Kidney (tissue), 14 donors: Measurements from ENCODE around the gene AS3MT. TPM values are rescaled to one million over a fixed set of nuclear protein-coding genes. Genes with fewer than 3 reads are reported as not detected.
"Not testable (repeated sequence)": the region's sequence is repeated elsewhere in the genome, so short reads cannot be mapped to it uniquely, and the experiment has no call there.

ENCODE experiments used
- DNase-seq, 5 donors: peaks; one replicate each; pipeline ENCODE4 v3.0.0-alpha.2; 2013 to 2020
- FAIRE-seq: peaks from 2 replicates; lab custom pipeline; 2012; peaks lifted over from hg19 to GRCh38; lab: Jason Lieb, UNC
- H3K27ac ChIP-seq, 2 donors: one replicate each; pipeline ENCODE4 v1.7.0; 2013; ENCODE audit warnings: low read depth in 2 of 2, low read length in 2 of 2, inconsistent platforms in 1 of 2
- H3K27me3 ChIP-seq: one replicate; pipeline ENCODE4 v1.7.1; 2013; ENCODE audit warnings: low read length, inconsistent platforms; ENCODE audit not compliant: control insufficient read depth, insufficient read depth
- H3K36me3 ChIP-seq, 3 donors: one replicate each; pipeline versions ENCODE4 v1.7.0 to v1.7.1; 2013; ENCODE audit warnings: low read length in 3 of 3, control low read depth in 1 of 3, inconsistent platforms in 1 of 3; ENCODE audit not compliant: insufficient read depth in 3 of 3, control insufficient read depth in 2 of 3
- H3K4me1 ChIP-seq, 3 donors: one replicate each; pipeline versions ENCODE4 v1.7.0 to v1.7.1; 2013; ENCODE audit warnings: low read length in 3 of 3, inconsistent platforms in 1 of 3, low read depth in 1 of 3; ENCODE audit not compliant: control insufficient read depth in 2 of 3, insufficient read depth in 2 of 3
- H3K4me3 ChIP-seq, 3 donors: one replicate each; pipeline versions ENCODE4 v1.7.0 to v1.8.1; 2013; ENCODE audit warnings: low read length in 3 of 3, control low read depth in 1 of 3, inconsistent platforms in 1 of 3
- H3K9ac ChIP-seq, 3 donors: one replicate each; pipeline versions ENCODE4 v1.7.0 to v1.7.1; 2013; ENCODE audit warnings: low read length in 3 of 3, control low read depth in 1 of 3, inconsistent platforms in 1 of 3
- H3K9me3 ChIP-seq, 3 donors: one replicate each; pipeline versions ENCODE4 v1.7.0 to v1.7.1; 2013; ENCODE audit warnings: low read length in 3 of 3, control low read depth in 1 of 3, inconsistent platforms in 1 of 3; ENCODE audit not compliant: control insufficient read depth in 2 of 3, insufficient read depth in 1 of 3
- CTCF ChIP-seq: IDR thresholded peaks from 3 replicates; pipeline ENCODE4 v1.5.1; 2012; ENCODE audit warnings: mild to moderate bottlenecking, moderate library complexity, borderline replicate concordance; ENCODE audit not compliant: insufficient read depth; ENCODE audit errors: extremely low read depth
- intact Hi-C: fragments of 100-400 bp; cut with DNase I; formaldehyde crosslinking; loops from one replicate; pipeline ENCODE4 v1.11.1; 2022
- polyA plus RNA-seq: library from polyadenylated mRNA; stranded (reverse); fragments of 350-450 nt; fragmentation: Illumina TruSeq; extraction: RNeasy Lipid Tissue Mini Kit (QIAGEN cat#74804); gene quantifications from one replicate; pipeline ENCODE4 v1.2.3, GENCODE V29; 2014; ENCODE audit warnings: low read depth, low replicate concordance; ENCODE audit not compliant: insufficient read depth
- total RNA-seq: library from RNA; stranded (reverse); fragmentation: NEBNext Ultra II Directional; extraction: Animal tissue kit (Norgen Biotek cat#: 25700); gene quantifications from one replicate; pipeline ENCODE4 v1.2.1, GENCODE V29; 2021
- donor health status: control.
- donor health status: control.
- donor health status: control.
- donor health status: control.
- donor health status: control.
- donor health status: DM: yes; HTN: yes; CAD: no.
- donor health status: Normal renal cell carcinoma (clear cell type).

The AS3MT gene
- total and polyA plus RNA-seq, 2 donors from 2014 or later, result 2.0 to 36.7 TPM

GRCh38 chr10:102834143-102834542 is 35.1 kb upstream of the AS3MT start:
- Histone ChIP-seq H3K36me3 (peaks cover 0 to 3% (median 0%) of the 10 kb centered on the region in 3 donors), H3K9ac (no peak overlapping the region), H3K9me3 (peaks cover 0 to 5% (median 4%) of the 10 kb centered on the region in 3 donors), H3K27ac (no peak overlapping the region), H3K27me3 (no peaks in the 10 kb centered on the region), H3K4me3 (no peak overlapping the region), H3K4me1 (peaks cover 0 to 9% (median 0%) of the 10 kb centered on the region in 3 donors)
- intact Hi-C loops, result no loop called here
- TF ChIP-seq CTCF, result no peak
- FAIRE-seq (no peak), DNase-seq (no peak)

GRCh38 chr10:102835007-102835482 is 34.2 kb upstream of the AS3MT start:
- no peak overlapping the region for H3K27ac ChIP-seq
- FAIRE-seq (no peak), DNase-seq (peak; percentile 74 to 91 (median 85))
- peaks cover 0 to 9% (median 0%) of the 10 kb centered on the region in 3 donors for H3K4me1 ChIP-seq
- H3K9ac ChIP-seq, result peak overlapping the region in 1 of 3 donors; percentile 6
- peaks cover 0 to 3% (median 0%) of the 10 kb centered on the region in 3 donors for H3K36me3 ChIP-seq
- TF ChIP-seq CTCF, result peak; percentile 84
- peaks cover 0 to 5% (median 4%) of the 10 kb centered on the region in 3 donors for H3K9me3 ChIP-seq
- H3K4me3 ChIP-seq, result peak overlapping the region in 2 of 3 donors; percentile 19 to 56
- no peaks in the 10 kb centered on the region for H3K27me3 ChIP-seq
- intact Hi-C loops, result no loop called here

- H3K36me3 ChIP-seq, result peaks cover 0 to 3% (median 0%) of the 10 kb centered on the region in 3 donors
- no peaks in the 10 kb centered on the region for H3K27me3 ChIP-seq
- intact Hi-C loops, result no loop called here
- TF ChIP-seq CTCF, result no peak
- H3K4me1 ChIP-seq, result peaks cover 0 to 9% (median 0%) of the 10 kb centered on the region in 3 donors
- H3K9me3 ChIP-seq, result peaks cover 0 to 5% (median 4%) of the 10 kb centered on the region in 3 donors
- peak within 1 kb of the TSS; percentile 68 to 73 for H3K27ac ChIP-seq
- H3K9ac ChIP-seq, result peak within 1 kb of the TSS in 1 of 3 donors; percentile 21
- FAIRE-seq, result no peak
- H3K4me3 ChIP-seq, result peak within 1 kb of the TSS in 2 of 3 donors; percentile 19 to 55
- peak in 3 of 5 donors; percentile 17 to 85 (median 58) for DNase-seq
Measured at GRCh38 chr10:102837230-102837721, 32.0 kb upstream of the AS3MT start, which contains the start of gene CYP17A1. Gene CYP17A1 (minus strand): TSS chr10:102837413. CDS start chr10:102837361, 52 bp downstream.

GRCh38 chr10:102838276-102838927 is 30.9 kb upstream of the AS3MT start:
- H3K27ac ChIP-seq, H3K4me1 ChIP-seq: not testable (repeated sequence)

More at GRCh38 chr10:102838276-102838927, 30.9 kb upstream of the AS3MT start:
- FAIRE-seq, H3K4me3 ChIP-seq, intact Hi-C loops, DNase-seq, H3K27me3 ChIP-seq, H3K9ac ChIP-seq, H3K36me3 ChIP-seq, H3K9me3 ChIP-seq: not testable (repeated sequence)
